ENCODE measurements around the gene ABCA10.

Gene ABCA10

GRCh38 chr17:69103557-69104233 lies 124.9 kb downstream of the ABCA10 start:
- no peak for DNase-seq (ENCODE audit: low read depth in 2 of 2)

GRCh38 chr17:69098625-69099024 lies 130.0 kb downstream of the ABCA10 start:
- no peak for DNase-seq (ENCODE audit: low read depth in 2 of 2)
